HEK293T (cell line): ENCODE data around the gene WNK2.
"Not testable (repeated sequence)": the region's sequence is repeated elsewhere in the genome, so short reads cannot be mapped to it uniquely, and the experiment has no call there.

Experiments
- CTCF ChIA-PET: fragments of 350-600 bp; formaldehyde crosslinking; extraction: SDS; loops from one replicate; lab custom pipeline; 2021; ENCODE audit warnings: antibody characterized with exemption, inconsistent platforms; lab: Yijun Ruan, JAX
- POLR2A ChIA-PET: fragments of 350-600 bp; formaldehyde crosslinking; extraction: SDS; loops from one replicate; lab custom pipeline; 2020; ENCODE audit warnings: antibody characterized with exemption, inconsistent platforms; lab: Yijun Ruan, JAX
- DNase-seq: peaks from one replicate; pipeline ENCODE4 v3.0.0; 2012; ENCODE audit warnings: mixed read lengths; ENCODE audit errors: extremely low spot score
- ARNT ChIP-seq: fragments of 450-650 bp; IDR thresholded peaks from 2 replicates; pipeline ENCODE4 v1.6.1; 2017; ENCODE audit warnings: mild to moderate bottlenecking
- BHLHE40 ChIP-seq: fragments of 450-650 bp; IDR thresholded peaks from 2 replicates; pipeline ENCODE4 v1.6.1; 2016; ENCODE audit warnings: mild to moderate bottlenecking, moderate library complexity, borderline replicate concordance
- CTBP1 ChIP-seq: fragments of 450-650 bp; IDR thresholded peaks from 2 replicates; pipeline ENCODE4 v1.6.1; 2016; ENCODE audit warnings: borderline replicate concordance
- ELF4 ChIP-seq: fragments of 450-650 bp; IDR thresholded peaks from 2 replicates; pipeline ENCODE4 v1.6.1; 2017; ENCODE audit warnings: antibody characterized with exemption
- FOXA1 ChIP-seq: fragments of 450-650 bp; IDR thresholded peaks from 2 replicates; pipeline ENCODE4 v1.6.1; 2016; ENCODE audit warnings: mild to moderate bottlenecking
- FOXK2 ChIP-seq: fragments of 450-650 bp; IDR thresholded peaks from 2 replicates; pipeline ENCODE4 v1.6.1; 2016; ENCODE audit warnings: mild to moderate bottlenecking
- FOXM1 ChIP-seq: fragments of 450-650 bp; IDR thresholded peaks from 2 replicates; pipeline ENCODE4 v1.6.1; 2017; ENCODE audit warnings: mild to moderate bottlenecking, borderline replicate concordance
- HDGF ChIP-seq: fragments of 450-650 bp; IDR thresholded peaks from 2 replicates; pipeline ENCODE4 v1.6.1; 2017; ENCODE audit warnings: antibody characterized with exemption, borderline replicate concordance
- L3MBTL2 ChIP-seq: fragments of 450-650 bp; conservative IDR thresholded peaks from 2 replicates; pipeline ENCODE4 v1.6.1; 2016; ENCODE audit warnings: mild to moderate bottlenecking
- LEF1 ChIP-seq: fragments of 450-650 bp; IDR thresholded peaks from 2 replicates; pipeline ENCODE4 v1.6.1; 2017; ENCODE audit warnings: mild to moderate bottlenecking, borderline replicate concordance
- NFRKB ChIP-seq: fragments of 450-650 bp; IDR thresholded peaks from 2 replicates; pipeline ENCODE4 v1.6.1; 2016; ENCODE audit warnings: mild to moderate bottlenecking, moderate library complexity
- SP1 ChIP-seq: fragments of 450-650 bp; IDR thresholded peaks from 2 replicates; pipeline ENCODE4 v1.6.1; 2017
- SUZ12 ChIP-seq: fragments of 450-650 bp; IDR thresholded peaks from 2 replicates; pipeline ENCODE4 v1.6.1; 2016; ENCODE audit warnings: mild to moderate bottlenecking
- TARDBP ChIP-seq: fragments of 450-650 bp; IDR thresholded peaks from 2 replicates; pipeline ENCODE4 v1.6.1; 2016
- ZNF384 ChIP-seq: fragments of 450-650 bp; IDR thresholded peaks from 2 replicates; pipeline ENCODE4 v1.6.1; 2016
- TF ChIP-seq, protein P1 (sequence below): fragments of 450-650 bp; IDR thresholded peaks from 2 replicates; pipeline ENCODE4 v1.6.1; 2016

WNK2 gene

DNA sequence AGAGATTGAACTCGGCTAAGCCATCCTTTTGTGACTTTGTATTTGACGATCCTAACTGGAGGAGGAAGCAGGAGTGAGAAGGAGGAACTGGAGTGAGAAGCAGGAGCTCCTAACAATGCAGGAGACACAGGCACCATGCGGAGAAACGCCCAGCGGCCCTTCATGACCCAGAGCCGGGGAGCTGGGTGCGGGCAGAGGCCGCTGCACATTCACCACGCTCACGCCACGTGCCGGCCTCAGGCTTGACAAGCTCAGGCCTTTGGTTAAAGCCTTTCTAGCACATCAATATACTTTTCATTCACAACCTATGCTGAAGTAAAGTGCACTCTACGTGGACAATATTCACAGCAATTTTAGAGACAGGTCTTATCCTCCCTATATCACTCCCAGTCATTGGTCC, 142.7 kb downstream of the WNK2 start:
- CTCF ChIA-PET, result no interaction called here
- POLR2A ChIA-PET, result no interaction called here
- no peak for DNase-seq
- TF ChIP-seq ELF4 (no peak), FOXK2 (no peak), ZNF384 (no peak), FOXM1 (no peak), L3MBTL2 (no peak), ARNT (no peak), SUZ12 (no peak), BHLHE40 (no peak), CTBP1 (no peak), NFRKB (no peak), HDGF (no peak), TARDBP (no peak), SP1 (no peak), FOXA1 (no peak), LEF1 (no peak)
- TF ChIP-seq, protein P1, sequence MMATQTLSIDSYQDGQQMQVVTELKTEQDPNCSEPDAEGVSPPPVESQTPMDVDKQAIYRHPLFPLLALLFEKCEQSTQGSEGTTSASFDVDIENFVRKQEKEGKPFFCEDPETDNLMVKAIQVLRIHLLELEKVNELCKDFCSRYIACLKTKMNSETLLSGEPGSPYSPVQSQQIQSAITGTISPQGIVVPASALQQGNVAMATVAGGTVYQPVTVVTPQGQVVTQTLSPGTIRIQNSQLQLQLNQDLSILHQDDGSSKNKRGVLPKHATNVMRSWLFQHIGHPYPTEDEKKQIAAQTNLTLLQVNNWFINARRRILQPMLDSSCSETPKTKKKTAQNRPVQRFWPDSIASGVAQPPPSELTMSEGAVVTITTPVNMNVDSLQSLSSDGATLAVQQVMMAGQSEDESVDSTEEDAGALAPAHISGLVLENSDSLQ, result no peak

DNA sequence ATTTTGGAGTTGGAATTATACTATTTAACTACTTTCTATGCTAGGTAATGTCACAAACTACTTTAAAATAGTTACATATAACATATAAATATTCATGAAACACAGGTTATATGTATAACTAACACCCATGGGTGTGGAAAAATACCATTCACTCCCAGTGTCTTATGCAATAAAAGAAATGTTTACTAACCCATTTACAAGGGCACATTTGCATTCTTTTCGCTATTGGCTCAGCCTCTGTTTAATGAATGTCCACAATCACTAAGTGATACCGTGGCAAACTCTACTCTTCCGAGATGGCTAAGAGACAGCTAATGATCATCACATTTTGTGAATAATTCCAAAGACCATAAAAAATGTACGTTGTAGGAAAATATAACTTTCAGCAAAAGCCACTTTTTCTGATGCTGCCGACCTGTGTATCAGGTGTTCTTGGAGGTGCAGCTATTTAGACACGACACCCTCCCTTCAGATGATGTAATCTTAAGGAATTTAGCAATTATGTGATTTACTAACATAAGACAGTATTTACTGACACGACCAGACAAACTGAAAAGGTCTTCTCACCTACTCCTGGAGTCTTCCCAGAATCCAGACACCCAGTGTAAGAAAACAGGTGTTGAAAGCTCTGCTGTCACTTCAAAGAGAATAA, 145.8 kb downstream of the WNK2 start:
- POLR2A ChIA-PET, result no interaction called here
- TF ChIP-seq SUZ12 (no peak), TARDBP (no peak), L3MBTL2 (no peak), HDGF (no peak), SP1 (no peak), FOXA1 (no peak), FOXK2 (no peak), ARNT (no peak), BHLHE40 (no peak), ZNF384 (no peak), LEF1 (no peak), CTBP1 (no peak), ELF4 (no peak), FOXM1 (no peak)
- TF ChIP-seq, protein P1, result no peak
- CTCF ChIA-PET, result no interaction called here
- no peak for DNase-seq

DNA sequence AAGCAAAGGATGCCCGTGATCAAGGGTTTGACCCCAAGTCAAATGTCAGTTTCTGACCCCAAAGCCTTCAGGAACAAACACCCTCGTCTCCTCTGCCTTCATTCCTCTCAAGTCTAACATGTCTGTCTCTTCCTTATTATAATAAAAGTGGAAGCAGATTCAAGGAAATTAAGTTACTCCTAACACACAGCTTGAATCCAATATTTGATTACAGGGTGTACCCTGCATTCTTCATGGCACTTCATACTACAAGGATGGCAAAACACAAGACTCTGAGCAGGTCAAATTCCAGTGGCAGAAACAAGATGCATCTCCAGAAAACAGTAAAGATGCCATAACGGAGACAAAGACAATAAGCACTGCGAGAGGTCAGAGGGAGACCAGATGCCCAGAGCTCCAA, 148.4 kb downstream of the WNK2 start:
- TF ChIP-seq, protein P1, result no peak
- TF ChIP-seq SUZ12 (no peak), NFRKB (no peak), HDGF (no peak), TARDBP (no peak), FOXK2 (no peak), ELF4 (no peak), FOXM1 (no peak), FOXA1 (no peak), LEF1 (no peak), SP1 (no peak), ARNT (no peak), L3MBTL2 (no peak), BHLHE40 (no peak), ZNF384 (no peak), CTBP1 (no peak)
- CTCF ChIA-PET, result no interaction called here
- POLR2A ChIA-PET, result no interaction called here
- no peak for DNase-seq

DNA sequence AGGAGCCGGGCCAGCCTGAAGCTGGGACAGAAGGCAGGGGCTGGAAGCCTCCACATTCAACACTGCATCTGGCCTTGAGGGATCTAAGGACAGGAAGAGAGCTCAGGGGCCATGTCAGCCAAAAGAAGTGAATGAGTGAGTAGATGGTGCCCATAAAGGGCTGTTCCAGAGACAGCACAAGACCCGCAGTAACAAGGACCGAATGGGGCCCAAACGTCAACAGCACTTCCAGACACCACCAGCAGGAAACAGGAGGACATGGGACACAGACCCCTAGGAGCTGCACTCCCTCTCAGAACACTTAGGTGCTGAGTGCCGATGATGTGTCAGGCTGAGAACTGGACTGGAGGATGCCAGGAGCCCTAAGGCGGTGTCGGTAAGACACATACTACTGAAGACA, 152.8 kb downstream of the WNK2 start:
- CTCF ChIA-PET, result no interaction called here
- TF ChIP-seq NFRKB (no peak), SP1 (no peak), CTBP1 (no peak), TARDBP (no peak), HDGF (no peak), FOXA1 (no peak), SUZ12 (no peak)

DNA sequence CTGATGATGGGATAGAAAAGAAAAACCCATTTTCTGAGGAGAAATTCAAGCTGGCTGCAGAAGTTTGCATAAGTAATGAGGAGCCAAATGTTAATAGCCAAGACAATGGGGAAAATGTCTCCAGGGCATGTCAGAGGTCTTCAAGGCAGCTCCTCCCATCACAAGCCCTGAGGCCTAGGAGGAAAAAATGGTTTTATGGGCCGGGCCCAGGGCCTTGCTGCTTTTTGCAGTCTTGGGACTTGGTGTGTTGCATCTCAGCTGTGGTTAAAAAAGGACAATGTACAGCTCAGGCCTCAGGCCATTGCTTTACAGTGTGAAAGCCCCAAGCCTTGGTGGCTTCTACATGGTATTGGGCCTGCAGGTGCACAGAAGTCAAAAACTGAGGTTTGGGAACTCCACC, 154.3 kb downstream of the WNK2 start:
- CTCF ChIA-PET, DNase-seq, POLR2A ChIA-PET: not testable (repeated sequence)

More for the DNA sequence above, 152.8 kb downstream of the WNK2 start:
- DNase-seq, result no peak
- POLR2A ChIA-PET, result no interaction called here

DNA sequence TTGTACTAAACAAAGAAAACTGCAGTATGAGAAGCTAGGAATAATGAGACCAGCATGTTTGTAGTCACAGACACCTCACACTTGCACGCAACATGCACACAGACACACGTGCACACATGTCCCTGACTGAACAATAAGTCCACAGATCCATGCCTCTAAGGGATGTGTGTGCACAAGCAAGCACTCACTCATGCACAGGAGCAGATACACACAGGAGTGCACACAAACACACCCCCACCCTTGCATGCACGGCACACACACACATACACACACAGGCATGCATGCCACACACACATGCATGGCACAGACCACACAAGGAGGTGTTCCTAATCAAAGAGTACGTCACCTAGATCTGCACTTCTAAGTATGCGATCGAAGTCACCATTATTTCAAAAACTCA, 156.2 kb downstream of the WNK2 start:
- no peak for TF ChIP-seq L3MBTL2
- no peak for TF ChIP-seq HDGF
- TF ChIP-seq ELF4, result no peak
- no peak for TF ChIP-seq NFRKB
- no peak for TF ChIP-seq FOXK2
- no peak for TF ChIP-seq CTBP1
- no peak for TF ChIP-seq LEF1
- no peak for TF ChIP-seq ARNT
- no peak for TF ChIP-seq SP1
- TF ChIP-seq BHLHE40, result no peak
- TF ChIP-seq ZNF384, result no peak
- no peak for TF ChIP-seq TARDBP
- no peak for TF ChIP-seq FOXM1
- POLR2A ChIA-PET, result no interaction called here
- CTCF ChIA-PET, result no interaction called here
- no peak for DNase-seq

DNA sequence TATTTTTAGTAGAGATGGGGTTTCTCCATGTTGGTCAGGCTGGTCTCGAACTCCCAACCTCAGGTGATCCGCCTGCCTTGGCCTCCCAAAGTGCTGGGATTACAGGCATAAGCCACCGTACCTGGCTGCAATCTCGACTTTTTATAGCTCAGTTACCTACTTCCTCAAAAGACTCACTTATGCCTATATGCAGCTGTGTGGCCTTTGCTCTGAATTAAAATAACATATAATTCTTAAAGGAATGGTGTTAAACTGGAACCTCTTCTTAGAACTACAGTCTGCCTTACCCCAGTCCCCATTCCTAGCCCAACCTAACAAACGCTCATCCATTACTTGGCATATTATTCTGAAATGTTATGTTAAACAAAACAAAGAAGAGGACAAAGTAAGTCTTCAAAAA, 157.9 kb downstream of the WNK2 start:
- POLR2A ChIA-PET, DNase-seq, CTCF ChIA-PET: not testable (repeated sequence)

DNA sequence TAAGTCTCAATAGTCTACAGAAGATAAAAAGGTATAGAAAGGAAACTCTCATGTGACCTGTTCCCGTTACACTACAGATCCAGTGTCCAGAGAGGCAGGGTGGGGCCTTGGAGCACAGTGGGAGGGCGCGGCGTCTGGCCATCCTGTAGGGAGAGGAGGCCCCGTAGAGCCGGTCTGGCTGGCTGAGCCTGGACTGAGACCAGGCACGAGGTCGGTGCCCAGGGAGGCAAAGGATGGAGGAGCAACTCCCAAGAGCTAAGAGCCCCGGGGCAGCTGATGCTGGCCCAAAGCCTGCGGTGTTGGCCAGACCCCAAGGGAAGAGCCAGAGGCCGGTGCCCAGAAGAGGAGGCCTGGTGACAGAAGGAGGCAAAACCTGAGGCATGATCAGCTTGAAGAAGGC, 158.5 kb downstream of the WNK2 start:
- CTCF ChIA-PET, DNase-seq: not testable (repeated sequence)

More for the DNA sequence above, 158.5 kb downstream of the WNK2 start:
- POLR2A ChIA-PET, result not testable (repeated sequence)
